Pancreas (tissue), 10 donors: ENCODE results near the gene AAK1. TPM values are rescaled to one million over a fixed set of nuclear protein-coding genes. Genes with fewer than 3 reads are reported as not detected.
A peak's percentile ranks its signal among the peaks of the same experiment; 100 is the strongest.
"Not testable (repeated sequence)": the region's sequence is repeated elsewhere in the genome, so short reads cannot be mapped to it uniquely, and the experiment has no call there.

Experiments used
- ATAC-seq, 4 donors: fragments of 200-7000 bp; cut with Tn5 transposase; one replicate each; pipeline versions ENCODE4 v1.8.0 to v1.9.1; 2020; ENCODE audit warnings: mild to moderate bottlenecking in 4 of 4, moderate library complexity in 4 of 4
- DNase-seq, 6 donors: peaks; one replicate each; pipeline ENCODE4 v3.0.0-alpha.2; 2020
- FAIRE-seq: peaks from 2 replicates; lab custom pipeline; 2012; peaks lifted over from hg19 to GRCh38; lab: Jason Lieb, UNC
- H3K27ac ChIP-seq, 4 donors: fragments of 200-600 bp; sonication (generic); 1 replicate in 3 of 4; 2 replicates in 1 of 4; pipeline versions ENCODE4 v1.5.0 to v1.8.0; 2020
- H3K27me3 ChIP-seq, 4 donors: fragments of 200-600 bp; one replicate each; pipeline ENCODE4 v1.8.0; 2021
- H3K36me3 ChIP-seq, 3 donors: fragments of 200-600 bp; sonication (generic) in 1 of 3; one replicate each; pipeline versions ENCODE4 v1.5.0 to v1.8.0; 2020 to 2021
- H3K4me1 ChIP-seq, 3 donors: fragments of 200-600 bp; one replicate each; pipeline ENCODE4 v1.8.0; 2021
- H3K4me3 ChIP-seq, 4 donors: fragments of 200-600 bp; sonication (generic) in 2 of 4; one replicate each; pipeline versions ENCODE4 v1.5.0 to v1.8.0; 2020 to 2021
- H3K9me3 ChIP-seq, 4 donors: fragments of 200-600 bp; one replicate each; pipeline ENCODE4 v1.8.0; 2021
- WGBS, 2 donors: extraction: QIAGEN DNeasy Blood & Tissue Kit; methylation state at CpG; one replicate each; pipeline ENCODE4 v1.1.7; 2013; 5-methylcytosine and 5-hydroxymethylcytosine counted together
- intact Hi-C, 3 donors: fragments of 100-400 bp; cut with DNase I; formaldehyde crosslinking; loops; one replicate each; pipeline versions ENCODE4 v1.11.1 to v1.14.2; 2022
- polyA plus RNA-seq, 2 donors: library from polyadenylated mRNA; stranded (reverse); fragments of 200-250 nt; gene quantifications; one replicate each; pipeline ENCODE4 v1.2.3, GENCODE V29; 2013
- total RNA-seq, 6 donors: library from RNA; stranded (reverse); fragmentation: NEBNext Ultra II Directional in 4 of 6; extraction: Animal tissue kit (Norgen Biotek cat#: 25700) in 4 of 6; gene quantifications; one replicate each; pipeline versions ENCODE4 v1.2.1 to v1.2.4, GENCODE V29; 2021 to 2023
- TF ChIP-seq, protein P1 (sequence below), 4 donors: fragments of 200-600 bp; sonication (generic) in 3 of 4; IDR thresholded peaks; one replicate each; pipeline versions ENCODE4 v1.5.0 to v1.8.0; 2021; ENCODE audit warnings: antibody characterized with exemption in 4 of 4
- donor health status: healthy with polysubstance abuse.
- donor health status: DM: no; HTN: no; CAD: no; lungs with moderate emphysema.
- donor health status: DM: no; HTN: no; CAD: no.
- donor health status: control.
- donor health status: control.
- donor health status: Bipolar disorder and iron deficiency.
- donor health status: DM: yes; HTN: yes; CAD: no.
- donor health status: DM: no; HTN: no; CAD: no.
- donor health status: DM: no; HTN: no; CAD: no.
- donor health status: DM: yes; HTN: yes; CAD: no.

Gene AAK1
- total and polyA plus RNA-seq, 8 donors, result 20.6 to 45.1 (median 32.5) TPM

DNA sequence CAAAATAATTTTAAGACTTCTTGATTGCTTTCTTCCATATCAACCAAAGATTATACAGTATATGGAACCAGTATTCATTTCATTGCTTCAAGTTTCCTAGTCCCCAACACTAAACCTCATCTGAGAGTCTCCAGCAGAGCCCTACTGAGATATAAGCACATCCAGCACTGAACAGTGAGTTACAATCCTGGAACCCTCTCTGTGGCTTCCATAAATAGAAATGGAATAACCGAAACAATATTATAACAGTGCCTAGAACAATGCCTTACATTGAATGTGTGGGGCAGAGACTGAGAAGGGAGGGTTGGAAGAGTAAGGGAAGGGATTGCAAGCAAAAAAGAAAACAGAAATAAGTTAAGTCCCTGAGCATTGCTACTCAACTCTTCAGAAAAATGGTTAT, 18.9 kb downstream of the AAK1 start:
- FAIRE-seq, result no peak
- WGBS, 2 donors, result 93 to 94% methylated on average over 1 of the region's 1 CpG

DNA sequence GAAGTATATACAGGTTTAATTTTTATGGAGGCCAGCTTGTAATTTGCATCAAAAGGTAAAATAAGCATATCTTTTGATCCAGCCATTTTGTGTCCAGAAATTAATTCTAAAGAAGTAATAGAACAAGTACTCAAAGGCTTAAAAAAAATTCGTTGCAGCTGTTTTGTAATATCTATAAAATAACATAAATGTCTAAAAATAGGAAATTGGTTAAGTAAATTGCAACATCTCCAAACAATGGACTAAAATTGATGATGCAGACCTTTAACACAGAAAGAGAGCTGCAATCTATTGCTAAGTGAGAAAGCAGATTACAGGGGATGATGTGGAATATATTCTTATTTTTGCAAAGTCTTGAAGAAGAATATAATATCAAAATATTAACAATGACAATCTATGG, 19.4 kb downstream of the AAK1 start:
- ATAC-seq, result no peak
- Histone ChIP-seq H3K36me3 (no peaks in the 10 kb centered on the region), H3K27ac (no peak overlapping the region), H3K9me3 (no peaks in the 10 kb centered on the region), H3K4me3 (no peak overlapping the region), H3K27me3 (no peaks in the 10 kb centered on the region), H3K4me1 (peaks cover 0 to 15% (median 0%) of the 10 kb centered on the region in 3 donors)
- WGBS, 2 donors, result 47 to 57% methylated on average over 1 of the region's 1 CpG
- DNase-seq, result no peak
- TF ChIP-seq, protein P1, sequence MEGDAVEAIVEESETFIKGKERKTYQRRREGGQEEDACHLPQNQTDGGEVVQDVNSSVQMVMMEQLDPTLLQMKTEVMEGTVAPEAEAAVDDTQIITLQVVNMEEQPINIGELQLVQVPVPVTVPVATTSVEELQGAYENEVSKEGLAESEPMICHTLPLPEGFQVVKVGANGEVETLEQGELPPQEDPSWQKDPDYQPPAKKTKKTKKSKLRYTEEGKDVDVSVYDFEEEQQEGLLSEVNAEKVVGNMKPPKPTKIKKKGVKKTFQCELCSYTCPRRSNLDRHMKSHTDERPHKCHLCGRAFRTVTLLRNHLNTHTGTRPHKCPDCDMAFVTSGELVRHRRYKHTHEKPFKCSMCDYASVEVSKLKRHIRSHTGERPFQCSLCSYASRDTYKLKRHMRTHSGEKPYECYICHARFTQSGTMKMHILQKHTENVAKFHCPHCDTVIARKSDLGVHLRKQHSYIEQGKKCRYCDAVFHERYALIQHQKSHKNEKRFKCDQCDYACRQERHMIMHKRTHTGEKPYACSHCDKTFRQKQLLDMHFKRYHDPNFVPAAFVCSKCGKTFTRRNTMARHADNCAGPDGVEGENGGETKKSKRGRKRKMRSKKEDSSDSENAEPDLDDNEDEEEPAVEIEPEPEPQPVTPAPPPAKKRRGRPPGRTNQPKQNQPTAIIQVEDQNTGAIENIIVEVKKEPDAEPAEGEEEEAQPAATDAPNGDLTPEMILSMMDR (IDR thresholded peaks at IDR 0.05), result no peak
- intact Hi-C loops, result no loop called here
- no peak for FAIRE-seq

More for the DNA sequence above, 18.9 kb downstream of the AAK1 start:
- peaks cover 0 to 15% (median 0%) of the 10 kb centered on the region in 3 donors for H3K4me1 ChIP-seq
- H3K36me3 ChIP-seq, result no peaks in the 10 kb centered on the region
- DNase-seq (no peak), ATAC-seq (no peak)
- H3K27ac ChIP-seq, result no peak overlapping the region
- H3K9me3 ChIP-seq, result no peaks in the 10 kb centered on the region
- H3K27me3 ChIP-seq, result no peaks in the 10 kb centered on the region
- TF ChIP-seq, protein P1 (IDR thresholded peaks at IDR 0.05), result no peak
- no peak overlapping the region for H3K4me3 ChIP-seq
- intact Hi-C loops, result no loop called here

DNA sequence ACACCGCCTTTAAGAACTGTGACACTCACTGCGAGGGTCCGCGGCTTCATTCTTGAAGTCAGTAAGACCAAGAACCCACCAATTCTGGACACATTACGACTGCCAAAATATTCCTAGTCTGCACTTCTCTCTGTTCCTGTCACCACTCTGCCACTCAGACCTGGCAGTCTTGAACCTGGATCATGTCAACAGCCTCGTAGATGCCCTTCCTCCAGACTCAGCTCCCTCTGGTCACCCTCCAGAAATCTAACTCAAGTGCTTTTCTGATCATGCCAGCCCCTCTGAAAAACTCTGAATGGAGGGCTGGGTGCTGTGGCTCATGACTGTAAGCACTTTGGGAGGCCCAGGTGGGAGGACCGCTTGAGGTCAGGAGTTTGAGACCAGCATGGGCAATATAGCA, 20.3 kb downstream of the AAK1 start:
- H3K4me1 ChIP-seq, result peaks cover 0 to 10% (median 0%) of the 10 kb centered on the region in 3 donors
- DNase-seq (no peak), ATAC-seq (no peak), FAIRE-seq (no peak)
- no peaks in the 10 kb centered on the region for H3K36me3 ChIP-seq
- TF ChIP-seq, protein P1 (IDR thresholded peaks at IDR 0.05), result no peak
- no peaks in the 10 kb centered on the region for H3K27me3 ChIP-seq
- H3K9me3 ChIP-seq, result no peaks in the 10 kb centered on the region
- intact Hi-C loops, result no loop called here
- 88 to 97% methylated on average over 7 of the region's 7 CpGs for WGBS, 2 donors
- no peak overlapping the region for H3K27ac ChIP-seq
- H3K4me3 ChIP-seq, result no peak overlapping the region

DNA sequence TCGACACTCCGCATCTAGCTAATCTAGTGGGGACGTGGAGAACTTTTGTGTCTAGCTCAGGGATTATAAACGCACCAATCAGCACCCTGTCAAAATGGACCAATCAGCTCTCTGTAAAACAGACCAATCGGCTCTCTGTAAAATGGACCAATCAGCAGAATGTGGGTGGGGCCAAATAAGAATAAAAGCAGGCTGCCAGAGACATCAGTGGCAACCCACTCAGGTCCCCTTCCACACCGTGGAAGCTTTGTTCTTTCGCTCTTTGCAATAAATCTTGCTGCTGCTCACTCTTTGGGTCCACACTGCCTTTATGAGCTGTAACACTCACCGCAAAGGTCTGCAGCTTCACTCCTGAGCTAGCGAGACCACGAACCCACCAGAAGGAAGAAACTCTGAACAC, 20.7 kb downstream of the AAK1 start:
- DNase-seq, H3K4me3 ChIP-seq, H3K27me3 ChIP-seq, H3K9me3 ChIP-seq, H3K36me3 ChIP-seq, intact Hi-C loops, ATAC-seq, H3K27ac ChIP-seq, FAIRE-seq: not testable (repeated sequence)
- H3K4me1 ChIP-seq, result peaks cover 0 to 12% (median 0%) of the 10 kb centered on the region in 3 donors
- WGBS, 2 donors, result 76 to 90% methylated on average over 10 of the region's 10 CpGs

GRCh38 chr2:69622017-69622540, 21.5 kb downstream of the AAK1 start:
- H3K27ac ChIP-seq, H3K27me3 ChIP-seq, H3K36me3 ChIP-seq, FAIRE-seq, H3K9me3 ChIP-seq, H3K4me3 ChIP-seq, intact Hi-C loops, ATAC-seq: not testable (repeated sequence)
- H3K4me1 ChIP-seq, result peaks cover 0 to 17% (median 0%) of the 10 kb centered on the region in 3 donors
- DNase-seq, result peak in 2 of 6 donors; percentile 22 to 56
- WGBS, 2 donors, result 97 to 99% methylated on average over 13 to 29 of the region's 29 CpGs

DNA sequence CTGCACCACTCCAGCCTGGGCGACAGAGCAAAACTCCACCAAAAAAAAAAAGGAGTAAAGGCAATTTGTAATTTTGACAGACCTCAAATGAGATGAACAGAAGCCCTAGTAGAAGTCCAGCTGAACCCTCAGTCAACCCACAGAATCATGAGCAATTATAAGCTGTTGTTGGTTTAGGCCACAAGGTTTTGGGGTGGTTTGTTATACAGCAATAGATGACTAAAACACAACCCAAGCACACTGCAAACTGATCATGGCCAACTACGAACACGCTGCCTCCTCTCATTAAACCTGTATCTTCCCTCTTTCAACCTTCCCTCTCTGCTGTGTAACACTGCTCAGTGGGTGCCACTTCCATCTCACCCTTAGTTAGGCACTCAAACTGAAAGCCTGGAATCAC, 22.1 kb downstream of the AAK1 start:
- FAIRE-seq (no peak), ATAC-seq (no peak), DNase-seq (no peak)
- Histone ChIP-seq H3K27ac (no peak overlapping the region), H3K27me3 (no peaks in the 10 kb centered on the region), H3K36me3 (no peaks in the 10 kb centered on the region), H3K9me3 (no peaks in the 10 kb centered on the region), H3K4me1 (peaks cover 0 to 22% (median 0%) of the 10 kb centered on the region in 3 donors), H3K4me3 (no peak overlapping the region)
- intact Hi-C loops, result no loop called here
- 93 to 96% methylated on average over 3 of the region's 3 CpGs for WGBS, 2 donors
- TF ChIP-seq, protein P1 (IDR thresholded peaks at IDR 0.05), result no peak
